C4-2B (cell line): ENCODE results near the gene PRR20G.

ENCODE experiments used
- H3K27ac ChIP-seq: fragments of 450-650 bp; 2 replicates; pipeline ENCODE4 v1.5.1; 2017
- CTCF ChIP-seq: fragments of 450-650 bp; conservative IDR thresholded peaks from 2 replicates; pipeline ENCODE4 v1.5.1; 2017; ENCODE audit warnings: mild to moderate bottlenecking
- ZFX ChIP-seq: fragments of 450-650 bp; IDR thresholded peaks from 2 replicates; pipeline ENCODE4 v1.6.1; 2017

The PRR20G gene

GRCh38 chr3:127287840-127288239 is at the start of gene PRR20G:
TSS of gene PRR20G (minus strand) at chr3:127288046. CDS start at chr3:127287365, 681 bp downstream.
- no peak within 1 kb of the TSS for H3K27ac ChIP-seq
- TF ChIP-seq ZFX (no peak), CTCF (0 out of 2 replicates have a peak, but pooled peaks have one; percentile 18)

- no peak overlapping the region for H3K27ac ChIP-seq
- TF ChIP-seq CTCF (no peak), ZFX (no peak)
These were observed 49.2 kb upstream of the PRR20G start for GRCh38 chr3:127337001-127337400.

GRCh38 chr3:127336101-127336500 is 48.3 kb upstream of the PRR20G start:
- TF ChIP-seq ZFX = no peak
- TF ChIP-seq CTCF = no peak
- no peak overlapping the region for H3K27ac ChIP-seq

- no peak for TF ChIP-seq ZFX
- TF ChIP-seq CTCF = no peak
- no peak overlapping the region for H3K27ac ChIP-seq
These were observed 42.5 kb upstream of the PRR20G start for GRCh38 chr3:127330385-127330784.

- TF ChIP-seq CTCF (no peak), ZFX (no peak)
- no peak overlapping the region for H3K27ac ChIP-seq
These were observed 41.9 kb upstream of the PRR20G start for GRCh38 chr3:127329631-127330285.

GRCh38 chr3:127328421-127328820 is 40.6 kb upstream of the PRR20G start:
- H3K27ac ChIP-seq = no peak overlapping the region
- no peak for TF ChIP-seq CTCF
- TF ChIP-seq ZFX = no peak

- TF ChIP-seq ZFX (no peak), CTCF (no peak)
- H3K27ac ChIP-seq = no peak overlapping the region
These were observed 38.5 kb upstream of the PRR20G start for GRCh38 chr3:127326341-127326740.
